ENCODE measurements around the gene GLYR1. TPM values are rescaled to one million over a fixed set of nuclear protein-coding genes. Genes with fewer than 3 reads are reported as not detected.

Gene GLYR1
- total RNA-seq, 1 donor from 2014 or later: 133 TPM

- Mint-ChIP-seq H3K4me1 (no peaks in the 10 kb centered on the region), H3K36me3 (ENCODE audit: low read depth) (peaks cover 11% of the 10 kb centered on the region), H3K27ac (ENCODE audit: unreplicated experiment) (peak overlapping the region; percentile 57), H3K27me3 (ENCODE audit: low read depth) (no peaks in the 10 kb centered on the region), H3K9me3 (no peaks in the 10 kb centered on the region), H3K4me3 (no peak overlapping the region)
- TF ChIP-seq, protein P1, sequence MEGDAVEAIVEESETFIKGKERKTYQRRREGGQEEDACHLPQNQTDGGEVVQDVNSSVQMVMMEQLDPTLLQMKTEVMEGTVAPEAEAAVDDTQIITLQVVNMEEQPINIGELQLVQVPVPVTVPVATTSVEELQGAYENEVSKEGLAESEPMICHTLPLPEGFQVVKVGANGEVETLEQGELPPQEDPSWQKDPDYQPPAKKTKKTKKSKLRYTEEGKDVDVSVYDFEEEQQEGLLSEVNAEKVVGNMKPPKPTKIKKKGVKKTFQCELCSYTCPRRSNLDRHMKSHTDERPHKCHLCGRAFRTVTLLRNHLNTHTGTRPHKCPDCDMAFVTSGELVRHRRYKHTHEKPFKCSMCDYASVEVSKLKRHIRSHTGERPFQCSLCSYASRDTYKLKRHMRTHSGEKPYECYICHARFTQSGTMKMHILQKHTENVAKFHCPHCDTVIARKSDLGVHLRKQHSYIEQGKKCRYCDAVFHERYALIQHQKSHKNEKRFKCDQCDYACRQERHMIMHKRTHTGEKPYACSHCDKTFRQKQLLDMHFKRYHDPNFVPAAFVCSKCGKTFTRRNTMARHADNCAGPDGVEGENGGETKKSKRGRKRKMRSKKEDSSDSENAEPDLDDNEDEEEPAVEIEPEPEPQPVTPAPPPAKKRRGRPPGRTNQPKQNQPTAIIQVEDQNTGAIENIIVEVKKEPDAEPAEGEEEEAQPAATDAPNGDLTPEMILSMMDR (conservative IDR thresholded peaks at IDR 0.05): no peak
- DNase-seq (ENCODE audit: low read depth, low spot score): no peak
Measured at GRCh38 chr16:4888428-4889135, 41.5 kb upstream of the GLYR1 start.

DNA sequence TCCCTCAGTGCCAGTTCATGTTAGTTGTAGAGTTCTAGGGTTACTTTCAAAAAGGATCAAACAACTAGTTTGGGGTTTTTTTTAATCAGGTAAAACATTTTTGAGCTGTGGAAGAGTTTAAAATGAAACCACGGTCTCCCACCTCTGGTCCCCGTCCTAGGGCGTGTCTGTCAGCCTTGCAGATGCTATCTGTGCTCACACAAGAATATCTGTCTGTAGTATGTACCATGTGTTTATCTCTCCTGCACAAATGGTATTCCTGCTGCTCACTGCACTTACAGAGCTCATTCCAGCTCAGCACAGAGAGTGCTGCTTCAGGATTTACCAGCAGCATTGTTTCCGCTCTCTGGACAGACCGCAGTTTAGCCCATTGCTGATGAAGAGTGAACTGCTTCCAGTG is 39.1 kb upstream of the GLYR1 start:
- TF ChIP-seq, protein P1 (conservative IDR thresholded peaks at IDR 0.05): no peak
- no peaks in the 10 kb centered on the region for H3K4me1 Mint-ChIP-seq
- H3K27me3 Mint-ChIP-seq (ENCODE audit: low read depth): no peaks in the 10 kb centered on the region
- H3K27ac Mint-ChIP-seq (ENCODE audit: unreplicated experiment): no peak overlapping the region
- H3K36me3 Mint-ChIP-seq (ENCODE audit: low read depth): peaks cover 16% of the 10 kb centered on the region
- H3K4me3 Mint-ChIP-seq: no peak overlapping the region
- no peaks in the 10 kb centered on the region for H3K9me3 Mint-ChIP-seq
- DNase-seq (ENCODE audit: low read depth, low spot score): no peak

GRCh38 chr16:4884972-4885874 is 38.1 kb upstream of the GLYR1 start:
- no peak for DNase-seq (ENCODE audit: low read depth, low spot score)
- Mint-ChIP-seq H3K27ac (ENCODE audit: unreplicated experiment) (no peak overlapping the region), H3K36me3 (ENCODE audit: low read depth) (peaks cover 16% of the 10 kb centered on the region), H3K4me1 (no peaks in the 10 kb centered on the region), H3K27me3 (ENCODE audit: low read depth) (no peaks in the 10 kb centered on the region), H3K9me3 (no peaks in the 10 kb centered on the region), H3K4me3 (no peak overlapping the region)
- TF ChIP-seq, protein P1 (conservative IDR thresholded peaks at IDR 0.05): no peak

- no peaks in the 10 kb centered on the region for H3K4me1 Mint-ChIP-seq
- no peaks in the 10 kb centered on the region for H3K27me3 Mint-ChIP-seq (ENCODE audit: low read depth)
- no peak for DNase-seq (ENCODE audit: low read depth, low spot score)
- no peaks in the 10 kb centered on the region for H3K9me3 Mint-ChIP-seq
- TF ChIP-seq, protein P1 (conservative IDR thresholded peaks at IDR 0.05): no peak
- peaks cover 18% of the 10 kb centered on the region for H3K36me3 Mint-ChIP-seq (ENCODE audit: low read depth)
- no peak overlapping the region for H3K27ac Mint-ChIP-seq (ENCODE audit: unreplicated experiment)
- no peak overlapping the region for H3K4me3 Mint-ChIP-seq
Measured at GRCh38 chr16:4884209-4884608, 37.1 kb upstream of the GLYR1 start.

DNA sequence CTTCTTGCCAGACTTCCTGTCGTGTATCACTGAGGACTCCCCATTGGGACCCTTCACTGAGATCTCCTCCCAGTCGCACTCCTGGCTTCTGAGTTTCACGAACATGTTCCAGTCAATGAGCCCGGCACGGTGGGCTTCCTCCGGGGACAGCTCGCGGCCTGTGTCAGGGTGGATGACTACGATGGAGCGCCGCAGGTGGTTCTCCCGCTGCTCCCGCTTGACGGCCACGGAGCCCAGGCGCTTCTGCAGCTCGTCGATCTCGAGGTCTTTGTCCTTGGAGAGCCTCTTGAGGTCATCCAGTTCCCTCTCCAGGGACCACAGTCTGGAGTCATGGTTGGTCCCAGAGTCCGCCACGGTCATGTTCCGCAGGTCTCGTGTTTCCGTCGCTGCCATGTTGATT is 36.4 kb upstream of the GLYR1 start:
- H3K9me3 Mint-ChIP-seq: no peaks in the 10 kb centered on the region
- no peak overlapping the region for H3K4me3 Mint-ChIP-seq
- H3K36me3 Mint-ChIP-seq (ENCODE audit: low read depth): peaks cover 18% of the 10 kb centered on the region
- TF ChIP-seq, protein P1 (conservative IDR thresholded peaks at IDR 0.05): no peak
- no peak for DNase-seq (ENCODE audit: low read depth, low spot score)
- no peaks in the 10 kb centered on the region for H3K27me3 Mint-ChIP-seq (ENCODE audit: low read depth)
- H3K4me1 Mint-ChIP-seq: no peaks in the 10 kb centered on the region
- H3K27ac Mint-ChIP-seq (ENCODE audit: unreplicated experiment): no peak overlapping the region
